HEK293 (cell line): ENCODE data around the gene IL4I1.
A peak's percentile ranks its signal among the peaks of the same experiment; 100 is the strongest.

Source experiments
- GLIS2 ChIP-seq: fragments of 450-650 bp; formaldehyde crosslinking; IDR thresholded peaks from 2 replicates; pipeline ENCODE4 v1.5.1; 2016; ENCODE audit warnings: missing biosample characterization, missing genetic modification characterization
- KLF9 ChIP-seq: fragments of 450-650 bp; formaldehyde crosslinking; IDR thresholded peaks from 2 replicates; pipeline ENCODE4 v1.5.1; 2016; ENCODE audit warnings: missing biosample characterization, missing genetic modification characterization, low read depth
- OSR2 ChIP-seq: fragments of 450-650 bp; formaldehyde crosslinking; IDR thresholded peaks from 2 replicates; pipeline ENCODE4 v1.5.1; 2016; ENCODE audit warnings: missing biosample characterization, missing genetic modification characterization
- SALL2 ChIP-seq: fragments of 450-650 bp; formaldehyde crosslinking; IDR thresholded peaks from 2 replicates; pipeline ENCODE4 v1.5.0; 2017; ENCODE audit warnings: missing biosample characterization, mild to moderate bottlenecking, missing genetic modification characterization, borderline replicate concordance
- SP7 ChIP-seq: fragments of 450-650 bp; formaldehyde crosslinking; IDR thresholded peaks from 2 replicates; pipeline ENCODE4 v1.5.1; 2016; ENCODE audit warnings: missing biosample characterization, missing genetic modification characterization
- WT1 ChIP-seq: fragments of 450-650 bp; formaldehyde crosslinking; IDR thresholded peaks from 2 replicates; pipeline ENCODE4 v1.5.1; 2016; ENCODE audit warnings: missing biosample characterization, missing genetic modification characterization
- ZFHX2 ChIP-seq: fragments of 450-650 bp; formaldehyde crosslinking; conservative IDR thresholded peaks from 2 replicates; pipeline ENCODE4 v1.5.1; 2016; ENCODE audit warnings: missing biosample characterization, missing genetic modification characterization
- ZNF146 ChIP-seq: fragments of 450-650 bp; formaldehyde crosslinking; IDR thresholded peaks from 2 replicates; pipeline ENCODE4 v1.5.1; 2016; ENCODE audit warnings: missing biosample characterization, missing genetic modification characterization
- ZNF223 ChIP-seq: fragments of 450-650 bp; formaldehyde crosslinking; IDR thresholded peaks from 2 replicates; pipeline ENCODE4 v1.5.1; 2016; ENCODE audit warnings: missing biosample characterization, missing genetic modification characterization
- ZNF274 ChIP-seq, 2 experiments: fragments of 200-500 bp in 1 of 2; fragments of 450-650 bp in 1 of 2; sonication (Bioruptor generic) in 1 of 2; formaldehyde crosslinking in 1 of 2; IDR thresholded peaks; 2 replicates each; pipeline versions ENCODE4 v1.5.1 to v1.6.1; 2014 to 2016; ENCODE audit warnings: borderline replicate concordance in 1 of 2, inconsistent platforms in 1 of 2, low read length in 1 of 2, missing biosample characterization in 1 of 2, missing genetic modification characterization in 1 of 2
- ZNF341 ChIP-seq: fragments of 450-650 bp; formaldehyde crosslinking; IDR thresholded peaks from 2 replicates; pipeline ENCODE4; 2016; ENCODE audit warnings: low read depth, missing biosample characterization, missing genetic modification characterization
- ZNF37A ChIP-seq: fragments of 450-650 bp; IDR thresholded peaks from 2 replicates; pipeline ENCODE4 v1.5.1; 2018; ENCODE audit warnings: missing biosample characterization, missing genetic modification characterization
- ZNF426 ChIP-seq: fragments of 450-650 bp; formaldehyde crosslinking; IDR thresholded peaks from 2 replicates; pipeline ENCODE4 v1.5.1; 2017; ENCODE audit warnings: missing biosample characterization, missing genetic modification characterization, mild to moderate bottlenecking, inconsistent platforms, moderate library complexity
- ZNF555 ChIP-seq: fragments of 450-650 bp; formaldehyde crosslinking; conservative IDR thresholded peaks from 2 replicates; pipeline ENCODE4 v1.5.1; 2017; ENCODE audit warnings: missing biosample characterization, mild to moderate bottlenecking, missing genetic modification characterization, inconsistent platforms
- ZNF600 ChIP-seq: fragments of 450-650 bp; formaldehyde crosslinking; IDR thresholded peaks from 2 replicates; pipeline ENCODE4 v1.5.1; 2016; ENCODE audit warnings: missing biosample characterization, missing genetic modification characterization
- ZNF624 ChIP-seq: fragments of 450-650 bp; formaldehyde crosslinking; IDR thresholded peaks from 2 replicates; pipeline ENCODE4 v1.5.1; 2017; ENCODE audit warnings: missing biosample characterization, missing genetic modification characterization
- ZNF677 ChIP-seq: fragments of 450-650 bp; IDR thresholded peaks from 2 replicates; pipeline ENCODE4 v1.5.0; 2018; ENCODE audit warnings: missing biosample characterization, mild to moderate bottlenecking, missing genetic modification characterization, moderate library complexity
- ZNF76 ChIP-seq: fragments of 450-650 bp; formaldehyde crosslinking; IDR thresholded peaks from 2 replicates; pipeline ENCODE4; 2016; ENCODE audit warnings: low read depth, missing biosample characterization, missing genetic modification characterization, borderline replicate concordance
- ZSCAN23 ChIP-seq: fragments of 450-650 bp; formaldehyde crosslinking; IDR thresholded peaks from 2 replicates; pipeline ENCODE4 v1.5.1; 2016; ENCODE audit warnings: missing biosample characterization, missing genetic modification characterization
- TF ChIP-seq, protein P1 (sequence below): fragments of 450-650 bp; formaldehyde crosslinking; IDR thresholded peaks from 2 replicates; pipeline ENCODE4 v1.5.0; 2017; ENCODE audit warnings: missing biosample characterization, missing genetic modification characterization, borderline replicate concordance
- TF ChIP-seq, protein P2 (sequence below): fragments of 450-650 bp; IDR thresholded peaks from 2 replicates; pipeline ENCODE4 v1.5.1; 2018; ENCODE audit warnings: missing biosample characterization, missing genetic modification characterization
- TF ChIP-seq, protein P3 (sequence below): fragments of 450-650 bp; formaldehyde crosslinking; IDR thresholded peaks from 2 replicates; pipeline ENCODE4 v1.5.1; 2016; ENCODE audit warnings: missing biosample characterization, missing genetic modification characterization, borderline replicate concordance
- TF ChIP-seq, protein P4 (sequence below): fragments of 450-650 bp; formaldehyde crosslinking; IDR thresholded peaks from 2 replicates; pipeline ENCODE4 v1.5.1; 2016; ENCODE audit warnings: missing biosample characterization, missing genetic modification characterization
- TF ChIP-seq, protein P5 (sequence below): fragments of 450-650 bp; formaldehyde crosslinking; IDR thresholded peaks from 2 replicates; pipeline ENCODE4 v1.5.1; 2016; ENCODE audit warnings: missing biosample characterization, missing genetic modification characterization
- TF ChIP-seq, protein P6 (sequence below): fragments of 450-650 bp; formaldehyde crosslinking; IDR thresholded peaks from 2 replicates; pipeline ENCODE4 v1.5.1; 2017; ENCODE audit warnings: missing biosample characterization, missing genetic modification characterization

IL4I1 gene

DNA sequence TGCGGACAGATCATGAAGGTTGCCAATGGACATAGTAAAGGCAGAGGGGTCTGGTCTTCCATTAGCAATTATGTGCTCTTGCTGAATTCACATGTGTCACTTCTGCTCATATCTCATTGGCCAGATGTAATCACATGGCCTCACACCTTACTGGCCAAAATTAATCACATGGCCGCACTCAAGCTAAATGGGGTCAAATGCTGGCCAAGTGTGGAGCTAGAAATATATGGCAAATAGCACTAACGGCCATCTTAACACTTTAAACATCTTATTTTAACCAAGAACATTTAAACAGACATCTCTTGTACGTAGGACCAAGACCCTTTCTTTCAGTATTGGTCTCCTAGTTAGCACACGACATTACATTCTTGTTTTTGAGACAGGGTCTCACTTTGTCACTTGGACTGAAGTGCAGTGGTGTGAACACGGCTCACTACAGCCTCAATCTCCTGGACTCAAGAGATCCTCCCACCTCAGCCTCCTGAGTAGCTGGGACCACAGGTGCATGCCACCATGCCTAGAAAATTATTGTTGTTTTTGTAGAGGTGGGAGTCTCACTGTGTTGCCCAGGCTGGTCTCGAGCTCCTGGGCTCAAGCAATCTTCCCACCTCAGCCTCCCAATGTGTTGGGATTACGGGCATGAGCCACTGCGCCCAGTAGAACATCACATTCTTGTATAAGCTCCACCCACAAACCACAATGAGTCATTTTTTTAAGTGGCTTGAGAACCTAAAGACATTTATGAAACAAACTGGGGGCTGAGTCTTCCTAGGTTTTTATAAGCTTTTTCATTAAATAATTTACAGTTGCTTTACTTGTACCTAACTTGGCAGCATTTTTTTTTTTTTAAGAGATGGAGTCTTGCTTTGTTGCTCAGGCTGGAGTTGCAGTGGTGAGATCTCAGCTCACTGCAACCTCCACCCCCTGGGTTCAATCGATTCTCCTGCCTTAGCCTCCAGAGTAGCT lies 48.7 kb downstream of the IL4I1 start (continued):
- TF ChIP-seq KLF9 (tag by site-specific recombination): no peak
- no peak for TF ChIP-seq ZNF426 (tag by site-specific recombination)
- TF ChIP-seq, protein P1, sequence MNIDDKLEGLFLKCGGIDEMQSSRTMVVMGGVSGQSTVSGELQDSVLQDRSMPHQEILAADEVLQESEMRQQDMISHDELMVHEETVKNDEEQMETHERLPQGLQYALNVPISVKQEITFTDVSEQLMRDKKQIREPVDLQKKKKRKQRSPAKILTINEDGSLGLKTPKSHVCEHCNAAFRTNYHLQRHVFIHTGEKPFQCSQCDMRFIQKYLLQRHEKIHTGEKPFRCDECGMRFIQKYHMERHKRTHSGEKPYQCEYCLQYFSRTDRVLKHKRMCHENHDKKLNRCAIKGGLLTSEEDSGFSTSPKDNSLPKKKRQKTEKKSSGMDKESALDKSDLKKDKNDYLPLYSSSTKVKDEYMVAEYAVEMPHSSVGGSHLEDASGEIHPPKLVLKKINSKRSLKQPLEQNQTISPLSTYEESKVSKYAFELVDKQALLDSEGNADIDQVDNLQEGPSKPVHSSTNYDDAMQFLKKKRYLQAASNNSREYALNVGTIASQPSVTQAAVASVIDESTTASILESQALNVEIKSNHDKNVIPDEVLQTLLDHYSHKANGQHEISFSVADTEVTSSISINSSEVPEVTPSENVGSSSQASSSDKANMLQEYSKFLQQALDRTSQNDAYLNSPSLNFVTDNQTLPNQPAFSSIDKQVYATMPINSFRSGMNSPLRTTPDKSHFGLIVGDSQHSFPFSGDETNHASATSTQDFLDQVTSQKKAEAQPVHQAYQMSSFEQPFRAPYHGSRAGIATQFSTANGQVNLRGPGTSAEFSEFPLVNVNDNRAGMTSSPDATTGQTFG: no peak
- no peak for TF ChIP-seq GLIS2 (tag by site-specific recombination)
- TF ChIP-seq, protein P2, sequence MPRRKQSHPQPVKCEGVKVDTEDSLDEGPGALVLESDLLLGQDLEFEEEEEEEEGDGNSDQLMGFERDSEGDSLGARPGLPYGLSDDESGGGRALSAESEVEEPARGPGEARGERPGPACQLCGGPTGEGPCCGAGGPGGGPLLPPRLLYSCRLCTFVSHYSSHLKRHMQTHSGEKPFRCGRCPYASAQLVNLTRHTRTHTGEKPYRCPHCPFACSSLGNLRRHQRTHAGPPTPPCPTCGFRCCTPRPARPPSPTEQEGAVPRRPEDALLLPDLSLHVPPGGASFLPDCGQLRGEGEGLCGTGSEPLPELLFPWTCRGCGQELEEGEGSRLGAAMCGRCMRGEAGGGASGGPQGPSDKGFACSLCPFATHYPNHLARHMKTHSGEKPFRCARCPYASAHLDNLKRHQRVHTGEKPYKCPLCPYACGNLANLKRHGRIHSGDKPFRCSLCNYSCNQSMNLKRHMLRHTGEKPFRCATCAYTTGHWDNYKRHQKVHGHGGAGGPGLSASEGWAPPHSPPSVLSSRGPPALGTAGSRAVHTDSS (tag by site-specific recombination): no peak
- TF ChIP-seq, protein P3, sequence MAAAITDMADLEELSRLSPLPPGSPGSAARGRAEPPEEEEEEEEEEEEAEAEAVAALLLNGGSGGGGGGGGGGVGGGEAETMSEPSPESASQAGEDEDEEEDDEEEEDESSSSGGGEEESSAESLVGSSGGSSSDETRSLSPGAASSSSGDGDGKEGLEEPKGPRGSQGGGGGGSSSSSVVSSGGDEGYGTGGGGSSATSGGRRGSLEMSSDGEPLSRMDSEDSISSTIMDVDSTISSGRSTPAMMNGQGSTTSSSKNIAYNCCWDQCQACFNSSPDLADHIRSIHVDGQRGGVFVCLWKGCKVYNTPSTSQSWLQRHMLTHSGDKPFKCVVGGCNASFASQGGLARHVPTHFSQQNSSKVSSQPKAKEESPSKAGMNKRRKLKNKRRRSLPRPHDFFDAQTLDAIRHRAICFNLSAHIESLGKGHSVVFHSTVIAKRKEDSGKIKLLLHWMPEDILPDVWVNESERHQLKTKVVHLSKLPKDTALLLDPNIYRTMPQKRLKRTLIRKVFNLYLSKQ (tag by site-specific recombination): no peak
- TF ChIP-seq ZNF600 (tag by site-specific recombination): no peak
- no peak for TF ChIP-seq ZNF677 (tag by site-specific recombination)
- no peak for TF ChIP-seq ZNF146 (tag by site-specific recombination)
- TF ChIP-seq OSR2: peak; percentile 44; the same call in 1 of the 2 replicates
- TF ChIP-seq, protein P4, sequence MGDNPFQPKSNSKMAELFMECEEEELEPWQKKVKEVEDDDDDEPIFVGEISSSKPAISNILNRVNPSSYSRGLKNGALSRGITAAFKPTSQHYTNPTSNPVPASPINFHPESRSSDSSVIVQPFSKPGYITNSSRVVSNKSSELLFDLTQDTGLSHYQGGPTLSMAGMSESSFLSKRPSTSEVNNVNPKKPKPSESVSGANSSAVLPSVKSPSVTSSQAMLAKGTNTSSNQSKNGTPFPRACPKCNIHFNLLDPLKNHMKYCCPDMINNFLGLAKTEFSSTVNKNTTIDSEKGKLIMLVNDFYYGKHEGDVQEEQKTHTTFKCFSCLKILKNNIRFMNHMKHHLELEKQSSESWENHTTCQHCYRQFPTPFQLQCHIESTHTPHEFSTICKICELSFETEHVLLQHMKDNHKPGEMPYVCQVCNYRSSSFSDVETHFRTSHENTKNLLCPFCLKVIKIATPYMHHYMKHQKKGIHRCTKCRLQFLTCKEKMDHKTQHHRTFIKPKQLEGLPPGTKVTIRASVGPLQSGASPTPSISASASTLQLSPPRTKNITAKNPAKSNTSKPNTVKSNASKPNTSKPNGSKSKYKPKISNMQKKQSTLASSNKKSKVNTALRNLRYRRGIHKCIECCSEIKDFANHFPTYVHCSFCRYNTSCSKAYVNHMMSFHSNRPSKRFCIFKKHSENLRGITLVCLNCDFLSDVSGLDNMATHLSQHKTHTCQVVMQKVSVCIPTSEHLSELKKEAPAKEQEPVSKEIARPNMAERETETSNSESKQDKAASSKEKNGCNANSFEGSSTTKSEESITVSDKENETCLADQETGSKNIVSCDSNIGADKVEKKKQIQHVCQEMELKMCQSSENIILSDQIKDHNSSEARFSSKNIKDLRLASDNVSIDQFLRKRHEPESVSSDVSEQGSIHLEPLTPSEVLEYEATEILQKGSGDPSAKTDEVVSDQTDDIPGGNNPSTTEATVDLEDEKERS (tag by site-specific recombination): no peak
- no peak for TF ChIP-seq SALL2 (tag by site-specific recombination)
- no peak for TF ChIP-seq ZNF624 (tag by site-specific recombination)
- TF ChIP-seq ZNF37A: no peak
- no peak for TF ChIP-seq ZNF76 (tag by site-specific recombination)
- no peak for TF ChIP-seq ZNF555 (tag by site-specific recombination)
- no peak for TF ChIP-seq ZNF223 (tag by site-specific recombination)
- TF ChIP-seq WT1 (tag by site-specific recombination): no peak
- peak; percentile 45 for TF ChIP-seq ZFHX2 (tag by site-specific recombination)
- TF ChIP-seq, protein P5, sequence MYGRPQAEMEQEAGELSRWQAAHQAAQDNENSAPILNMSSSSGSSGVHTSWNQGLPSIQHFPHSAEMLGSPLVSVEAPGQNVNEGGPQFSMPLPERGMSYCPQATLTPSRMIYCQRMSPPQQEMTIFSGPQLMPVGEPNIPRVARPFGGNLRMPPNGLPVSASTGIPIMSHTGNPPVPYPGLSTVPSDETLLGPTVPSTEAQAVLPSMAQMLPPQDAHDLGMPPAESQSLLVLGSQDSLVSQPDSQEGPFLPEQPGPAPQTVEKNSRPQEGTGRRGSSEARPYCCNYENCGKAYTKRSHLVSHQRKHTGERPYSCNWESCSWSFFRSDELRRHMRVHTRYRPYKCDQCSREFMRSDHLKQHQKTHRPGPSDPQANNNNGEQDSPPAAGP (tag by site-specific recombination): no peak
- TF ChIP-seq, protein P6, sequence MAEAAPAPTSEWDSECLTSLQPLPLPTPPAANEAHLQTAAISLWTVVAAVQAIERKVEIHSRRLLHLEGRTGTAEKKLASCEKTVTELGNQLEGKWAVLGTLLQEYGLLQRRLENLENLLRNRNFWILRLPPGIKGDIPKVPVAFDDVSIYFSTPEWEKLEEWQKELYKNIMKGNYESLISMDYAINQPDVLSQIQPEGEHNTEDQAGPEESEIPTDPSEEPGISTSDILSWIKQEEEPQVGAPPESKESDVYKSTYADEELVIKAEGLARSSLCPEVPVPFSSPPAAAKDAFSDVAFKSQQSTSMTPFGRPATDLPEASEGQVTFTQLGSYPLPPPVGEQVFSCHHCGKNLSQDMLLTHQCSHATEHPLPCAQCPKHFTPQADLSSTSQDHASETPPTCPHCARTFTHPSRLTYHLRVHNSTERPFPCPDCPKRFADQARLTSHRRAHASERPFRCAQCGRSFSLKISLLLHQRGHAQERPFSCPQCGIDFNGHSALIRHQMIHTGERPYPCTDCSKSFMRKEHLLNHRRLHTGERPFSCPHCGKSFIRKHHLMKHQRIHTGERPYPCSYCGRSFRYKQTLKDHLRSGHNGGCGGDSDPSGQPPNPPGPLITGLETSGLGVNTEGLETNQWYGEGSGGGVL (tag by site-specific recombination): no peak
- TF ChIP-seq ZNF274 (IDR thresholded peaks at IDR 0.05; ENCODE audit: low read length): no peak
- no peak for TF ChIP-seq ZNF274 (tag by site-specific recombination; IDR thresholded peaks at IDR 0.05; ENCODE audit: borderline replicate concordance)
- TF ChIP-seq ZNF341: no peak
- TF ChIP-seq ZSCAN23 (tag by site-specific recombination): no peak
- TF ChIP-seq SP7 (tag by site-specific recombination): no peak
